ENCODE results near the gene CCDC7. TPM values are rescaled to one million over a fixed set of nuclear protein-coding genes. Genes with fewer than 3 reads are reported as not detected.
"Not testable (repeated sequence)": the region's sequence is repeated elsewhere in the genome, so short reads cannot be mapped to it uniquely, and the experiment has no call there.

Gene CCDC7
- total RNA-seq, 1 donor from 2014 or later, result 6.7 TPM

- Mint-ChIP-seq H3K4me1 (ENCODE audit: low read depth, unreplicated experiment) (no peaks in the 10 kb centered on the region), H3K36me3 (ENCODE audit: unreplicated experiment) (no peaks in the 10 kb centered on the region), H3K27ac (ENCODE audit: unreplicated experiment) (no peak overlapping the region), H3K27me3 (ENCODE audit: unreplicated experiment) (no peaks in the 10 kb centered on the region), H3K9me3 (ENCODE audit: unreplicated experiment) (no peaks in the 10 kb centered on the region), H3K4me3 (ENCODE audit: unreplicated experiment) (no peak overlapping the region)
- peak; percentile 68 for TF ChIP-seq CTCF (IDR thresholded peaks at IDR 0.05; ENCODE audit: partially characterized antibody, unreplicated experiment)
- DNase-seq, result no peak
These were observed 349.8 kb downstream of the CCDC7 start for GRCh38 chr10:32795598-32796183.

GRCh38 chr10:32797393-32797792, 351.5 kb downstream of the CCDC7 start:
- not testable (repeated sequence) for H3K27ac Mint-ChIP-seq (ENCODE audit: unreplicated experiment); H3K4me1 Mint-ChIP-seq (ENCODE audit: low read depth, unreplicated experiment); H3K27me3 Mint-ChIP-seq (ENCODE audit: unreplicated experiment); H3K9me3 Mint-ChIP-seq (ENCODE audit: unreplicated experiment); DNase-seq; H3K4me3 Mint-ChIP-seq (ENCODE audit: unreplicated experiment); H3K36me3 Mint-ChIP-seq (ENCODE audit: unreplicated experiment)

GRCh38 chr10:32846974-32847373, 401.0 kb downstream of the CCDC7 start:
- no peaks in the 10 kb centered on the region for H3K4me1 Mint-ChIP-seq (ENCODE audit: low read depth, unreplicated experiment)
- no peaks in the 10 kb centered on the region for H3K9me3 Mint-ChIP-seq (ENCODE audit: unreplicated experiment)
- H3K4me3 Mint-ChIP-seq (ENCODE audit: unreplicated experiment), result no peak overlapping the region
- DNase-seq, result no peak
- H3K27ac Mint-ChIP-seq (ENCODE audit: unreplicated experiment), result no peak overlapping the region
- H3K27me3 Mint-ChIP-seq (ENCODE audit: unreplicated experiment), result no peaks in the 10 kb centered on the region
- no peaks in the 10 kb centered on the region for H3K36me3 Mint-ChIP-seq (ENCODE audit: unreplicated experiment)
- TF ChIP-seq CTCF (IDR thresholded peaks at IDR 0.05; ENCODE audit: partially characterized antibody, unreplicated experiment), result no peak

GRCh38 chr10:32851301-32851700, 405.4 kb downstream of the CCDC7 start:
- H3K36me3 Mint-ChIP-seq (ENCODE audit: unreplicated experiment), result no peaks in the 10 kb centered on the region
- DNase-seq, result no peak
- H3K4me1 Mint-ChIP-seq (ENCODE audit: low read depth, unreplicated experiment), result no peaks in the 10 kb centered on the region
- TF ChIP-seq CTCF (IDR thresholded peaks at IDR 0.05; ENCODE audit: partially characterized antibody, unreplicated experiment), result no peak
- no peak overlapping the region for H3K27ac Mint-ChIP-seq (ENCODE audit: unreplicated experiment)
- H3K4me3 Mint-ChIP-seq (ENCODE audit: unreplicated experiment), result no peak overlapping the region
- no peaks in the 10 kb centered on the region for H3K27me3 Mint-ChIP-seq (ENCODE audit: unreplicated experiment)
- H3K9me3 Mint-ChIP-seq (ENCODE audit: unreplicated experiment), result no peaks in the 10 kb centered on the region

GRCh38 chr10:32854435-32854834, 408.5 kb downstream of the CCDC7 start:
- H3K36me3 Mint-ChIP-seq (ENCODE audit: unreplicated experiment), result no peaks in the 10 kb centered on the region
- no peak overlapping the region for H3K27ac Mint-ChIP-seq (ENCODE audit: unreplicated experiment)
- no peak overlapping the region for H3K4me3 Mint-ChIP-seq (ENCODE audit: unreplicated experiment)
- H3K4me1 Mint-ChIP-seq (ENCODE audit: low read depth, unreplicated experiment), result no peaks in the 10 kb centered on the region
- no peaks in the 10 kb centered on the region for H3K9me3 Mint-ChIP-seq (ENCODE audit: unreplicated experiment)
- H3K27me3 Mint-ChIP-seq (ENCODE audit: unreplicated experiment), result peaks cover 2% of the 10 kb centered on the region
- TF ChIP-seq CTCF (IDR thresholded peaks at IDR 0.05; ENCODE audit: partially characterized antibody, unreplicated experiment), result no peak
- no peak for DNase-seq

Data from glutamatergic neuron (in vitro differentiated cells).